ENCODE measurements around the gene PDCD1LG2. TPM values are rescaled to one million over a fixed set of nuclear protein-coding genes. Genes with fewer than 3 reads are reported as not detected.

The PDCD1LG2 gene
- total RNA-seq, 2 experiments from 2014 or later, result 0.11 to 0.17 TPM

DNA sequence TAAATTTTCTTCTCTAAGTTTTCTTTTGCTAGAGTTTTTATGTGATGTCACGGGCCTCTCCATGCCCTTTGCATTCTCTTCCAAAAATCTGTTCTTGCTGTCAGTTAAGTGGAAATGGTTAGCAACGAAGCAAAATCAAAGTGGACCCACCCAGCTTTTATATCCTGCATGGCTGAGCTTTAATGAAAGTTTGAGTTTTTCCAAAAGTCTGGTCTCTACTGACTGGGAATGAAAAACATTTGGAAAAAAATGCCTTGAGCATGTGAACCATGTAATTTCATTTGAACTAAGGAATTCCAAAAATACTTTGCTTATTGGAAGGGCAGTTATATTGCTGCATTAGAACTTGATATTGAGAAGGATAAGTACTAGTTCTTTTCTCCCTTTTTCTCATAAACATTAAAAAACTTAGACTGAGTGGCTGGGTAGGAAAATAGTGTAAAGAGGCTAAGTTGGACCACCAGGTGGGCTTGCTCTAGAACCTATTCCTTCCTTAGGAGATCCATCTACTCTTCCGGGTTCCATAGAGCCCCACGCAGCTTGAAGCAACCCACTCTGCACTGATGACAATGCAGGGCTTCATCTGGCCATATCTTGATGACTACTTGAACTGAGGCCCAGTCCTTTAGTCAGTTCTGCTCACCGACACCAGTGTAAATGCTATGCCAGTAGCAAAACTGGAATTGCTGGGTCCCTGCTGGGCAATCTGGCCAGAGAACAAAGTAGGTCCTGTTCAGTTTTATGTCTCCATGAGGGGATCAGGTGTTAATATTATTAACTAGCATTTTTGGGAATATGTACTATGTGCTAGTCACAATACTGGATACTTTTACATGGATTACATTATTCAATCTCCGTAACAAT, 101.2 kb downstream of the PDCD1LG2 start:
- Mint-ChIP-seq H3K27ac (peak overlapping the region; percentile 60), H3K27me3 (no peaks in the 10 kb centered on the region), H3K36me3 (ENCODE audit: low read depth) (no peaks in the 10 kb centered on the region), H3K4me3 (no peak overlapping the region), H3K4me1 (ENCODE audit: low read depth) (peaks cover 56% of the 10 kb centered on the region), H3K9me3 (no peaks in the 10 kb centered on the region)
- Histone ChIP-seq H3K27me3 (ENCODE audit: control insufficient read depth in 1 of 2, insufficient read depth in 2 of 2, low read length in 2 of 2) (no peaks in the 10 kb centered on the region), H3K4me1 (ENCODE audit: insufficient read depth, low read length) (peaks cover 4% of the 10 kb centered on the region), H3K4me3 (ENCODE audit: low read length) (no peak overlapping the region), H3K36me3 (ENCODE audit: insufficient read depth, low read length) (no peaks in the 10 kb centered on the region), H3K27ac (ENCODE audit: low read depth in 1 of 2, low read length in 2 of 2) (no peak overlapping the region), H3K9me3 (ENCODE audit: control insufficient read depth in 1 of 2, insufficient read depth in 1 of 2, low read length in 2 of 2) (no peaks in the 10 kb centered on the region)
- POLR2A ChIA-PET, result interaction anchor here (1.0 to 1.2 kb wide), 4 partner anchors 11 to 17 kb away, joined by 3 to 9 read pairs (median 3); partner anchors contain the start of gene RIC1
- CTCF ChIA-PET, result interaction anchor here (0.6 to 1.8 kb wide), 2 partner anchors 11 to 150 kb away, joined by 3 to 7 read pairs; no protein-coding TSS in a partner anchor
- ATAC-seq (ENCODE audit: poor library complexity), result no peak
- DNase-seq, result no peak
- TF ChIP-seq, protein P1, sequence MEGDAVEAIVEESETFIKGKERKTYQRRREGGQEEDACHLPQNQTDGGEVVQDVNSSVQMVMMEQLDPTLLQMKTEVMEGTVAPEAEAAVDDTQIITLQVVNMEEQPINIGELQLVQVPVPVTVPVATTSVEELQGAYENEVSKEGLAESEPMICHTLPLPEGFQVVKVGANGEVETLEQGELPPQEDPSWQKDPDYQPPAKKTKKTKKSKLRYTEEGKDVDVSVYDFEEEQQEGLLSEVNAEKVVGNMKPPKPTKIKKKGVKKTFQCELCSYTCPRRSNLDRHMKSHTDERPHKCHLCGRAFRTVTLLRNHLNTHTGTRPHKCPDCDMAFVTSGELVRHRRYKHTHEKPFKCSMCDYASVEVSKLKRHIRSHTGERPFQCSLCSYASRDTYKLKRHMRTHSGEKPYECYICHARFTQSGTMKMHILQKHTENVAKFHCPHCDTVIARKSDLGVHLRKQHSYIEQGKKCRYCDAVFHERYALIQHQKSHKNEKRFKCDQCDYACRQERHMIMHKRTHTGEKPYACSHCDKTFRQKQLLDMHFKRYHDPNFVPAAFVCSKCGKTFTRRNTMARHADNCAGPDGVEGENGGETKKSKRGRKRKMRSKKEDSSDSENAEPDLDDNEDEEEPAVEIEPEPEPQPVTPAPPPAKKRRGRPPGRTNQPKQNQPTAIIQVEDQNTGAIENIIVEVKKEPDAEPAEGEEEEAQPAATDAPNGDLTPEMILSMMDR (IDR thresholded peaks at IDR 0.05), result no peak
- intact Hi-C loops (cut with DNase I, micrococcal nuclease), result no loop called here

DNA sequence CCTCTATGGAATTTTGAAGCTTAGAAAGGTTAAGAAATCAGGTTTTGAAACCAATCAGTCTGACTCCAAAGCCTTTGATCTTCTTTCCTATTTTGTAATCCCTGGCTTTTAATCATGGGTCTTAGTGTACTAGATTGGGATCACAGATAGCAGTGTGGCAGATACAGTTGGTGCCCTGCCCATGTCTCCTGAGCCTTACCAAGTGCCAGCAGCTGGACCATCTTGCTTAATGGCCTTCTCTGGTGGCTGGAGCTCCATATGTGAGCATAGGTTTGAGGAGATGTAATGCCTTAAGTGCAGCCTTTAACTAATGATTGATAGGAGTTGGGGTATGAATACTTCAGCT, 101.8 kb downstream of the PDCD1LG2 start:
- Histone ChIP-seq H3K4me3 (ENCODE audit: low read length) (no peak overlapping the region), H3K36me3 (ENCODE audit: insufficient read depth, low read length) (no peaks in the 10 kb centered on the region), H3K9me3 (ENCODE audit: control insufficient read depth in 1 of 2, insufficient read depth in 1 of 2, low read length in 2 of 2) (no peaks in the 10 kb centered on the region), H3K4me1 (ENCODE audit: insufficient read depth, low read length) (peaks cover 4% of the 10 kb centered on the region), H3K27ac (ENCODE audit: low read depth in 1 of 2, low read length in 2 of 2) (no peak overlapping the region), H3K27me3 (ENCODE audit: control insufficient read depth in 1 of 2, insufficient read depth in 2 of 2, low read length in 2 of 2) (no peaks in the 10 kb centered on the region)
- no peaks in the 10 kb centered on the region for H3K36me3 Mint-ChIP-seq (ENCODE audit: low read depth)
- H3K27me3 Mint-ChIP-seq, result no peaks in the 10 kb centered on the region
- H3K9me3 Mint-ChIP-seq, result no peaks in the 10 kb centered on the region
- TF ChIP-seq, protein P1 (IDR thresholded peaks at IDR 0.05), result no peak
- intact Hi-C loops (cut with DNase I, micrococcal nuclease), result no loop called here
- H3K4me1 Mint-ChIP-seq (ENCODE audit: low read depth), result peaks cover 56% of the 10 kb centered on the region
- H3K4me3 Mint-ChIP-seq, result no peak overlapping the region
- ChIA-PET POLR2A (interaction anchor here (1.0 to 1.2 kb wide), 3 partner anchors 11 to 16 kb away, joined by 3 to 9 read pairs (median 3); partner anchors contain the start of gene RIC1), CTCF (interaction anchor here (1.8 kb wide), 1 partner anchor 12 kb away, joined by 7 read pairs; no protein-coding TSS in a partner anchor)
- ATAC-seq (ENCODE audit: poor library complexity) (no peak), DNase-seq (no peak)
- H3K27ac Mint-ChIP-seq, result peak overlapping the region; percentile 60

DNA sequence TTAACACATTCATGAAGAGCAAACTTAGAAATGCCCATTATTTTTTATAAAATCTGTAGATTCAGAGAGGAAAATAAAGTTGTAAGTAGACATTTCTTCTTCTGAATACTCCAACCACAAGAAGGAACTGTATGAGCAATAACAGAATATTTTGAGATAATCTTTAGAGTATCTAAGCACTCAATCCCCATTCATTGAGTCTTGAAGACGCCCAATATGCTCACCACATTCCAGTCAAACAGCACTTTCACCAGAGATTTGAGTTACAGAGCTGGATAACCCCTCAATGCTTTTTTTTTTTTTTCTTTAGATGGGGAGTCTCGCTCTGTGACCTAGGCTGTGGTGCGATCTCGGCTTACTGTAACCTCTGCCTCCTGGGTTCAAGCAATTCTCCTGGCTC, 103.9 kb downstream of the PDCD1LG2 start:
- Histone ChIP-seq H3K9me3 (ENCODE audit: control insufficient read depth in 1 of 2, insufficient read depth in 1 of 2, low read length in 2 of 2) (no peaks in the 10 kb centered on the region), H3K4me1 (ENCODE audit: insufficient read depth, low read length) (no peaks in the 10 kb centered on the region), H3K27me3 (ENCODE audit: control insufficient read depth in 1 of 2, insufficient read depth in 2 of 2, low read length in 2 of 2) (no peaks in the 10 kb centered on the region), H3K27ac (ENCODE audit: low read depth in 1 of 2, low read length in 2 of 2) (no peak overlapping the region), H3K4me3 (ENCODE audit: low read length) (no peak overlapping the region), H3K36me3 (ENCODE audit: insufficient read depth, low read length) (no peaks in the 10 kb centered on the region)
- no peaks in the 10 kb centered on the region for H3K36me3 Mint-ChIP-seq (ENCODE audit: low read depth)
- ChIA-PET CTCF (no interaction called here), POLR2A (interaction anchor here (0.6 kb wide), 1 partner anchor 10 kb away, joined by 3 read pairs; no protein-coding TSS in a partner anchor)
- H3K9me3 Mint-ChIP-seq, result no peaks in the 10 kb centered on the region
- H3K27ac Mint-ChIP-seq, result no peak overlapping the region
- DNase-seq, result no peak
- no peaks in the 10 kb centered on the region for H3K27me3 Mint-ChIP-seq
- peaks cover 54% of the 10 kb centered on the region for H3K4me1 Mint-ChIP-seq (ENCODE audit: low read depth)
- intact Hi-C loops (cut with DNase I, micrococcal nuclease), result no loop called here
- no peak overlapping the region for H3K4me3 Mint-ChIP-seq
- ATAC-seq (ENCODE audit: poor library complexity), result no peak
- TF ChIP-seq, protein P1 (IDR thresholded peaks at IDR 0.05), result no peak
